OCI-LY7 (cell line): ENCODE data around the gene LAMA1.

ENCODE experiments used
- EZH2phosphoT487 ChIP-seq: fragments of 200-600 bp; sonication (generic); IDR thresholded peaks from 2 replicates; pipeline ENCODE4 v1.6.1; 2018; ENCODE audit warnings: low read depth, borderline replicate concordance, mild to moderate bottlenecking, mixed run types, antibody characterized with exemption, low read length, moderate library complexity, mixed read lengths
- TF ChIP-seq, protein P1 (sequence below): fragments of 200-600 bp; sonication (generic); conservative IDR thresholded peaks from 2 replicates; pipeline ENCODE4 v1.5.1; 2014; ENCODE audit warnings: mild to moderate bottlenecking, antibody characterized with exemption, low read length, moderate library complexity, mixed read lengths

DNA sequence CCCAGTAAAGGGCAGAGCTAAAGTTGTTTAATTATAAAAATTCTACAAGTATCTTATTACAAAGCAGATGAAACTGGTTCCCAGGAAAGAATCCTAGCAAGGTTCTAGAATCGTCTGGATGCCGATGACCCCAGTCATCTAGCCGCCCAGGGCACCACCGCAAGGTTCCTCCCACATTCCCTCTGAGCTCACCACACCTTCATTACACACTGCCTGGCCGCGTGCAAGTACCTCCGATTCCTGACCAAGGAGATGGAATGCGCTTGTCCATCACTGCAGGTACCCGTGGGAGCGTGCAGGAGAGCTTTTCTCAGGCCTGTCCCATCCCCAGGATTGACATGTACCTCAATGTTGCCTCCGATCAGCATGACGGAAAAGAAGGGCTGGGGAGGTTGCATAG is 158.5 kb downstream of the LAMA1 start:
- TF ChIP-seq, protein P1, sequence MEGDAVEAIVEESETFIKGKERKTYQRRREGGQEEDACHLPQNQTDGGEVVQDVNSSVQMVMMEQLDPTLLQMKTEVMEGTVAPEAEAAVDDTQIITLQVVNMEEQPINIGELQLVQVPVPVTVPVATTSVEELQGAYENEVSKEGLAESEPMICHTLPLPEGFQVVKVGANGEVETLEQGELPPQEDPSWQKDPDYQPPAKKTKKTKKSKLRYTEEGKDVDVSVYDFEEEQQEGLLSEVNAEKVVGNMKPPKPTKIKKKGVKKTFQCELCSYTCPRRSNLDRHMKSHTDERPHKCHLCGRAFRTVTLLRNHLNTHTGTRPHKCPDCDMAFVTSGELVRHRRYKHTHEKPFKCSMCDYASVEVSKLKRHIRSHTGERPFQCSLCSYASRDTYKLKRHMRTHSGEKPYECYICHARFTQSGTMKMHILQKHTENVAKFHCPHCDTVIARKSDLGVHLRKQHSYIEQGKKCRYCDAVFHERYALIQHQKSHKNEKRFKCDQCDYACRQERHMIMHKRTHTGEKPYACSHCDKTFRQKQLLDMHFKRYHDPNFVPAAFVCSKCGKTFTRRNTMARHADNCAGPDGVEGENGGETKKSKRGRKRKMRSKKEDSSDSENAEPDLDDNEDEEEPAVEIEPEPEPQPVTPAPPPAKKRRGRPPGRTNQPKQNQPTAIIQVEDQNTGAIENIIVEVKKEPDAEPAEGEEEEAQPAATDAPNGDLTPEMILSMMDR: no peak
- TF ChIP-seq EZH2phosphoT487: no peak
